GM12891 (cell line): ENCODE results near the gene PIBF1.

Source experiments
- POLR2AphosphoS5 ChIP-seq: IDR thresholded peaks from 2 replicates; pipeline ENCODE4 v1.6.1; 2011; ENCODE audit warnings: low read depth, low read length, control low read depth
- TAF1 ChIP-seq: IDR thresholded peaks from 2 replicates; pipeline ENCODE4 v1.6.1; 2011; ENCODE audit warnings: low read depth, low read length, control low read depth

DNA sequence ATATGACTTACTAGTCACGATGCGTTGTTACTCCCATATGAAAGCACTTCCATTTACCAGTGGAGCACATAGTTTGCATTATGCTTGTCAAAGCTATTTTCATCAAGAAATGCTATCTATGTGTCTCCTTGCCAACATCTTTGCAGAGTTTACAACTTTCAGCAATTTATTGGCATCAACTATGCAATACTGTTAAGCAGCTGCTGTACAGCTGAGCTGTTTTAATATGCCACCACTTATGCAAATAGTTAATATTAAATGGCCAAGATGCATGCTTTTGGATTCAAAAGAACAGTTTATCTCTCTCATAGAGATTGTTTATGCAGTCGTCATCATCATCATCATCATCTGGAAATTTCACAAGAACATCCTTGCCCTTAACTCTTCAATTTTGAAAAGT lies 209.0 kb downstream of the PIBF1 start:
- TF ChIP-seq TAF1 (no peak), POLR2AphosphoS5 (no peak)
